Lung (tissue), 12 donors: Measurements from ENCODE around the gene CASK. TPM values are rescaled to one million over a fixed set of nuclear protein-coding genes. Genes with fewer than 3 reads are reported as not detected.

Experiments used
- ATAC-seq: fragments of 200-7000 bp; cut with Tn5 transposase; one replicate; pipeline ENCODE4 v1.9.1; 2020; ENCODE audit warnings: moderate number of reproducible peaks; ENCODE audit not compliant: insufficient read depth, low FRiP score
- DNase-seq, 3 donors: peaks; one replicate each; pipeline ENCODE4 v3.0.0-alpha.2; 2013 to 2017
- H3K27ac ChIP-seq, 2 donors: one replicate each; pipeline ENCODE4 v1.5.1; 2013; ENCODE audit warnings: mild to moderate bottlenecking in 2 of 2, moderate library complexity in 2 of 2, control low read depth in 1 of 2, inconsistent platforms in 1 of 2, low read depth in 1 of 2, low read length in 1 of 2
- H3K27me3 ChIP-seq, 3 donors: one replicate each; pipeline ENCODE4 v1.5.1; 2013; ENCODE audit warnings: low read length in 2 of 3; ENCODE audit not compliant: control insufficient read depth in 3 of 3, insufficient read depth in 3 of 3
- H3K36me3 ChIP-seq, 4 donors: one replicate each; pipeline ENCODE4 v1.5.1; 2013; ENCODE audit warnings: low read length in 4 of 4, mild to moderate bottlenecking in 1 of 4, moderate library complexity in 1 of 4; ENCODE audit not compliant: control insufficient read depth in 4 of 4, insufficient read depth in 4 of 4
- H3K4me1 ChIP-seq, 5 donors: one replicate each; pipeline ENCODE4 v1.5.1; 2013; ENCODE audit warnings: low read length in 5 of 5, mild to moderate bottlenecking in 2 of 5, moderate library complexity in 1 of 5; ENCODE audit not compliant: control insufficient read depth in 5 of 5, insufficient read depth in 5 of 5
- H3K4me3 ChIP-seq: one replicate; pipeline ENCODE4 v1.5.1; 2013; ENCODE audit warnings: mild to moderate bottlenecking, control low read depth, moderate library complexity
- H3K9ac ChIP-seq, 2 donors: one replicate each; pipeline ENCODE4 v1.5.1; 2013; ENCODE audit warnings: low read length in 2 of 2, control low read depth in 1 of 2; ENCODE audit not compliant: insufficient read depth in 1 of 2
- H3K9me3 ChIP-seq, 4 donors: one replicate each; pipeline ENCODE4 v1.5.1; 2013; ENCODE audit warnings: low read length in 3 of 4, mild to moderate bottlenecking in 1 of 4, moderate library complexity in 1 of 4; ENCODE audit not compliant: control insufficient read depth in 4 of 4, insufficient read depth in 3 of 4
- WGBS, 2 donors: extraction: QIAGEN DNeasy Blood & Tissue Kit; methylation state at CpG; one replicate each; pipeline ENCODE4 v1.1.7; 2013; 5-methylcytosine and 5-hydroxymethylcytosine counted together
- polyA plus RNA-seq, 2 donors: library from polyadenylated mRNA; stranded (reverse); fragments of 200-250 nt; gene quantifications; one replicate each; pipeline ENCODE4 v1.2.1, GENCODE V29; 2013
- total RNA-seq, 2 donors: library from RNA; depleted of rRNA in 1 of 2; stranded (reverse); fragments of >200 nt in 1 of 2; gene quantifications; one replicate each; pipeline ENCODE4 v1.2.1, GENCODE V29; 2014 to 2021
- TF ChIP-seq, protein P1 (sequence below): IDR thresholded peaks from 2 replicates; pipeline ENCODE4 v1.5.1; 2012; ENCODE audit warnings: mild to moderate bottlenecking; ENCODE audit errors: control extremely low read depth, extremely low read depth
- donor health status: control.
- donor health status: control.
- donor health status: Bipolar disorder and iron deficiency.
- donor health status: healthy.
- donor health status: DM: yes; HTN: yes; CAD: no.

Gene CASK
- total and polyA plus RNA-seq, 4 donors = 8.2 to 68.1 (median 30.6) TPM

DNA sequence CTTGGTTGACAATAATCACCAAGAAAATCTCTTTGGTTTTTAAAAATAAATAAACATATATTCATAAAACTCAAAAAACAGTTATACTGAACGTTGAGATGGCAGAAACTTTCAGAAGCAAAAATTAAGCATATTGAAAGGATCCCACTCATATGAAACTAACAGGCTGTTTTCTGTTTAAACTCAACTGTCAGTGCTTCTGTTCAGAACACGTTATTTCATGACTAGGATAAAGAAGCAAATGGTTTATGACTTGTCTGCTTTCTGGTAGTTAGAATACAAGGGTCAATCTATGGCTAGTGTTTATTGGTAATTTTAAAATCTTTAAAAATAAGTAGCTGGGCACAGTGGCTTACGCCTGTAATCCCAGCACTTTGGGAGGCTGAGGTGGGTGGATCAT lies 195.2 kb downstream of the CASK start:
- TF ChIP-seq, protein P1, sequence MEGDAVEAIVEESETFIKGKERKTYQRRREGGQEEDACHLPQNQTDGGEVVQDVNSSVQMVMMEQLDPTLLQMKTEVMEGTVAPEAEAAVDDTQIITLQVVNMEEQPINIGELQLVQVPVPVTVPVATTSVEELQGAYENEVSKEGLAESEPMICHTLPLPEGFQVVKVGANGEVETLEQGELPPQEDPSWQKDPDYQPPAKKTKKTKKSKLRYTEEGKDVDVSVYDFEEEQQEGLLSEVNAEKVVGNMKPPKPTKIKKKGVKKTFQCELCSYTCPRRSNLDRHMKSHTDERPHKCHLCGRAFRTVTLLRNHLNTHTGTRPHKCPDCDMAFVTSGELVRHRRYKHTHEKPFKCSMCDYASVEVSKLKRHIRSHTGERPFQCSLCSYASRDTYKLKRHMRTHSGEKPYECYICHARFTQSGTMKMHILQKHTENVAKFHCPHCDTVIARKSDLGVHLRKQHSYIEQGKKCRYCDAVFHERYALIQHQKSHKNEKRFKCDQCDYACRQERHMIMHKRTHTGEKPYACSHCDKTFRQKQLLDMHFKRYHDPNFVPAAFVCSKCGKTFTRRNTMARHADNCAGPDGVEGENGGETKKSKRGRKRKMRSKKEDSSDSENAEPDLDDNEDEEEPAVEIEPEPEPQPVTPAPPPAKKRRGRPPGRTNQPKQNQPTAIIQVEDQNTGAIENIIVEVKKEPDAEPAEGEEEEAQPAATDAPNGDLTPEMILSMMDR = no peak
- peaks cover 0 to 17% (median 13%) of the 10 kb centered on the region in 3 donors for H3K27me3 ChIP-seq
- no peak overlapping the region for H3K9ac ChIP-seq
- no peak for ATAC-seq
- 72 to 96% methylated on average over 3 of the region's 3 CpGs for WGBS, 2 donors
- H3K4me3 ChIP-seq = no peak overlapping the region
- no peaks in the 10 kb centered on the region for H3K36me3 ChIP-seq
- H3K27ac ChIP-seq = no peak overlapping the region
- H3K4me1 ChIP-seq = peaks cover 0 to 2% (median 0%) of the 10 kb centered on the region in 5 donors
- DNase-seq = no peak
- no peaks in the 10 kb centered on the region for H3K9me3 ChIP-seq

DNA sequence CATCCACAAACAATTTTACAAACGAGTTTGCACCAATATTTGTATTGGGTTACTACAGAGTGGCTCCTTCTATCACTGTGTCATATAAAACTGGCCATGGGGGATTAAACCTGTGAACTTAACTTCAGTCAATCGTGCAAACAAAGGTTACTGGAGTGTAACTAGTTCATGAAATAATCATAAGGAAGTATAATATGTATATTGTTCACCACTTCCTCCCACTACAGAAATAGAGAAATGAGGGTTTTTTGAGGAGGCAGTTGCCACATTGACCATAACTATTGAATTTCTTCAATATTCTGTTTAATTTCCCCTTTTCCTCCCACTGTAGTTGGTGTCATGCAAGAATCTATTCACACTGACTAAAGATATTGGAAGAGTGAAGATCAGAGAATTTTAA lies 199.5 kb downstream of the CASK start, which contains the start of gene GPR82:
Gene GPR82 (plus strand): TSS at position 356 of the 400 bp plus-strand sequence. CDS start 2,846 bp downstream, outside the sequence.
- Histone ChIP-seq H3K9ac (no peak within 1 kb of the TSS), H3K27me3 (peaks cover 0 to 18% (median 10%) of the 10 kb centered on the region in 3 donors), H3K4me3 (no peak within 1 kb of the TSS), H3K36me3 (peaks cover 0 to 7% (median 0%) of the 10 kb centered on the region in 4 donors), H3K27ac (no peak within 1 kb of the TSS), H3K4me1 (no peaks in the 10 kb centered on the region), H3K9me3 (peaks cover 0 to 7% (median 0%) of the 10 kb centered on the region in 4 donors)
- WGBS, 2 donors = 40 to 52% methylated on average over 2 of the region's 2 CpGs
- ATAC-seq = no peak
- DNase-seq = no peak
- TF ChIP-seq, protein P1 = no peak

DNA sequence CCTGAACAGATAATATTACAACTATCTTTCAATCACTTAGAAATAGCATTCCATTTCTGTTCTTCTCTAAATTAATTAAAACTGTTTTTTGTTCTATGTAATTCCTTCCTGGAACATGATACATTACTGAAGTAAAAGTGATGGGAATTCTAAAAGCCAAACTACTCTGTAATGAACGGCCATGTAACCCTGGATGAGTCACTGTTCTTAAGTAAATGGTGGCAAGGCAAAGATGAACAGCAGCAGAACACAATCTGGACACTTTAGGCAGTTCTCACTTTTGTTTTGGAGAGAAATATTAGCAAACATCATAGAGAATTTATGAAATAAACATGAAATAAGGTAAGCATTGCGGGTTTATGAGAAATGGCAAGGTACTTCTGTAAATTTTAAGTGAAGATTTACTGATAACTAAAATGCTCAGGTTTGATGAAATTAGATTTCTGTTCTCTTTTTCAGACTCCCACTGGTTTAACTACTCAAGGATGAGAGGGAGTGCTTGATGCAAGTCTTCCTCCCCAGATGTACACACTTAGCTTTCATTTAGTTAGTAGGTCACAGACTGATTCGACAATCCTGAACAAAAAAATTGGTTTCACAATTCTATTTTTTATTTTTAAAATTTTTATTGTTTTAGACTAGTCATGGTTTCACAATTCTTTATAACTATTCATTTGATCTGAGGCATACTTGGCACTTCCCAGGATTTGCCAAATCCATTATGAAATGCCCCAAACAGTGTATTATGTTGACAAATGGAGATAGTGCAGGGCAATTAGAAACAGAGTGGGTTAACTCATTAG lies 200.3 kb downstream of the CASK start:
- peaks cover 0 to 18% (median 10%) of the 10 kb centered on the region in 3 donors for H3K27me3 ChIP-seq
- H3K9ac ChIP-seq = no peak overlapping the region
- no peaks in the 10 kb centered on the region for H3K4me1 ChIP-seq
- ATAC-seq (no peak), DNase-seq (no peak)
- peaks cover 0 to 7% (median 1%) of the 10 kb centered on the region in 4 donors for H3K9me3 ChIP-seq
- H3K36me3 ChIP-seq = peaks cover 0 to 12% (median 0%) of the 10 kb centered on the region in 4 donors
- TF ChIP-seq, protein P1 = no peak
- no peak overlapping the region for H3K27ac ChIP-seq
- no peak overlapping the region for H3K4me3 ChIP-seq
- WGBS, 2 donors = 36 to 61% methylated on average over 3 of the region's 3 CpGs
